22Rv1 (cell line): ENCODE data around the gene EYA2.

ENCODE experiments used
- H3K27ac ChIP-seq: fragments of 450-650 bp; 2 replicates; pipeline ENCODE4 v1.5.1; 2017
- CTCF ChIP-seq: fragments of 450-650 bp; IDR thresholded peaks from 2 replicates; pipeline ENCODE4 v1.5.1; 2017; ENCODE audit warnings: mild to moderate bottlenecking
- ZFX ChIP-seq: fragments of 450-650 bp; IDR thresholded peaks from 2 replicates; pipeline ENCODE4 v1.6.1; 2017; ENCODE audit warnings: antibody characterized with exemption, borderline replicate concordance

Gene EYA2

GRCh38 chr20:47148059-47148458 is 253.4 kb downstream of the EYA2 start:
- TF ChIP-seq ZFX: no peak
- no peak for TF ChIP-seq CTCF
- H3K27ac ChIP-seq: no peak overlapping the region

- no peak overlapping the region for H3K27ac ChIP-seq
- TF ChIP-seq ZFX: no peak
- no peak for TF ChIP-seq CTCF
These were observed 255.3 kb downstream of the EYA2 start for GRCh38 chr20:47149939-47150338.

GRCh38 chr20:47150403-47151152 is 255.9 kb downstream of the EYA2 start:
- no peak for TF ChIP-seq ZFX
- TF ChIP-seq CTCF: peak; percentile 87
- no peak overlapping the region for H3K27ac ChIP-seq

- TF ChIP-seq CTCF (no peak), ZFX (no peak)
- no peak overlapping the region for H3K27ac ChIP-seq
These were observed 257.4 kb downstream of the EYA2 start for GRCh38 chr20:47152068-47152467.

GRCh38 chr20:47154089-47154488 is 259.4 kb downstream of the EYA2 start:
- TF ChIP-seq CTCF (no peak), ZFX (no peak)
- H3K27ac ChIP-seq: no peak overlapping the region

GRCh38 chr20:47156301-47157137 is 261.9 kb downstream of the EYA2 start:
- TF ChIP-seq CTCF: no peak
- TF ChIP-seq ZFX: no peak
- H3K27ac ChIP-seq: no peak overlapping the region

- no peak overlapping the region for H3K27ac ChIP-seq
- TF ChIP-seq ZFX: no peak
- TF ChIP-seq CTCF: no peak
These were observed 264.5 kb downstream of the EYA2 start for GRCh38 chr20:47159166-47159565.
